Keratinocyte (primary cell): ENCODE results near the gene XPO1. TPM values are rescaled to one million over a fixed set of nuclear protein-coding genes. Genes with fewer than 3 reads are reported as not detected.

Source experiments
- DNase-seq: peaks from one replicate; pipeline ENCODE4 v3.0.0-alpha.2; 2011; ENCODE audit warnings: low read depth, missing footprints, low spot score
- FAIRE-seq: peaks from 2 replicates; lab custom pipeline; 2011; peaks lifted over from hg19 to GRCh38; lab: Jason Lieb, UNC
- H2AFZ ChIP-seq: 2 replicates; pipeline ENCODE4 v1.6.0; 2012; ENCODE audit warnings: low read length, control low read depth, inconsistent platforms; ENCODE audit not compliant: control insufficient read depth
- H3K27ac ChIP-seq: 2 replicates; pipeline ENCODE4 v1.5.1; 2011; ENCODE audit warnings: low read length; ENCODE audit not compliant: control insufficient read depth, insufficient read depth
- H3K27me3 ChIP-seq: 3 replicates; pipeline ENCODE4 v1.6.0; 2011; ENCODE audit warnings: low read length; ENCODE audit not compliant: control insufficient read depth, insufficient read depth; ENCODE audit errors: extremely low read depth
- H3K36me3 ChIP-seq, 2 experiments: 2 replicates in 1 of 2; 3 replicates in 1 of 2; pipeline ENCODE4 v1.5.1; 2011; ENCODE audit warnings: low read length in 2 of 2, mild to moderate bottlenecking in 1 of 2; ENCODE audit not compliant: control insufficient read depth in 2 of 2, insufficient read depth in 2 of 2; ENCODE audit errors: extremely low read depth in 1 of 2
- H3K4me1 ChIP-seq: 3 replicates; pipeline ENCODE4 v1.5.1; 2011; ENCODE audit warnings: low read length; ENCODE audit not compliant: control insufficient read depth, insufficient read depth; ENCODE audit errors: extremely low read depth
- H3K4me2 ChIP-seq: 3 replicates; pipeline ENCODE4 v1.6.0; 2011; ENCODE audit warnings: low read depth, low read length; ENCODE audit not compliant: control insufficient read depth, insufficient read depth; ENCODE audit errors: extremely low read depth
- H3K4me3 ChIP-seq, 3 experiments: fragments of 200-600 bp in 1 of 3; sonication (generic) in 1 of 3; 2 replicates in 2 of 3; 3 replicates in 1 of 3; pipeline ENCODE4 v1.5.1; 2011 to 2016; ENCODE audit warnings: low read length in 3 of 3, mild to moderate bottlenecking in 3 of 3, control low read depth in 2 of 3, inconsistent platforms in 1 of 3, low read depth in 1 of 3, mixed read lengths in 1 of 3, mixed run types in 1 of 3, moderate library complexity in 1 of 3; ENCODE audit not compliant: control insufficient read depth in 2 of 3, insufficient read depth in 2 of 3; ENCODE audit errors: extremely low read depth in 1 of 3
- H3K79me2 ChIP-seq: 2 replicates; pipeline ENCODE4 v1.6.0; 2012; ENCODE audit warnings: low read length; ENCODE audit not compliant: control insufficient read depth, insufficient read depth
- H3K9ac ChIP-seq: 3 replicates; pipeline ENCODE4 v1.6.0; 2011; ENCODE audit warnings: low read length; ENCODE audit not compliant: control insufficient read depth, insufficient read depth; ENCODE audit errors: extremely low read depth
- H3K9me1 ChIP-seq: 3 replicates; pipeline ENCODE4 v1.6.0; 2011; ENCODE audit warnings: low read length; ENCODE audit not compliant: control insufficient read depth, insufficient read depth; ENCODE audit errors: extremely low read depth
- H3K9me3 ChIP-seq: 2 replicates; pipeline ENCODE4 v1.5.1; 2012; ENCODE audit warnings: low read depth, low read length; ENCODE audit not compliant: control insufficient read depth
- H4K20me1 ChIP-seq: 3 replicates; pipeline ENCODE4 v1.6.0; 2011; ENCODE audit warnings: low read length; ENCODE audit not compliant: control insufficient read depth, insufficient read depth; ENCODE audit errors: extremely low read depth
- EZH2 ChIP-seq: IDR thresholded peaks from one replicate; pipeline ENCODE4 v1.6.1; 2012; ENCODE audit warnings: inconsistent platforms, mild to moderate bottlenecking, low read length, moderate library complexity
- dilution Hi-C: fragments of 300-500 bp; cut with MboI; formaldehyde crosslinking; loops from one replicate; pipeline ENCODE4 v1.7.0; 2020; ENCODE audit warnings: low sequenced_read_pairs; ENCODE audit not compliant: extremely low pct_ligation_motif_present
- polyA plus RNA-seq, 5 experiments: library from polyadenylated mRNA; depleted of rRNA in 3 of 5; stranded (reverse) in 3 of 5; stranded (forward) in 1 of 5; unstranded in 1 of 5; fragments of >200 nt; gene quantifications; 1 replicate in 1 of 5; 2 replicates in 3 of 5; 3 replicates in 1 of 5; pipeline versions ENCODE4 v1.2.1 to v1.2.3, GENCODE V29; 2011 to 2012; ENCODE audit warnings: missing spikeins in 2 of 5, low read depth in 1 of 5, low replicate concordance in 1 of 5
- TF ChIP-seq, protein P1 (sequence below), 3 experiments: IDR thresholded peaks in 1 of 3; conservative IDR thresholded peaks in 1 of 3; optimal IDR thresholded peaks in 1 of 3; 2 replicates in 2 of 3; 3 replicates in 1 of 3; pipeline versions ENCODE3 to v1.5.1; 2011; ENCODE audit warnings: low read length in 3 of 3, mild to moderate bottlenecking in 3 of 3, moderate library complexity in 2 of 3, control low read depth in 1 of 3, inconsistent platforms in 1 of 3; ENCODE audit not compliant: insufficient read depth in 2 of 3; ENCODE audit errors: extremely low read depth in 1 of 3

Gene XPO1
- polyA plus RNA-seq, 1 donor (not counting 4 experiments of a cell fraction or from before 2014, with no cell fraction given): 144 TPM

DNA sequence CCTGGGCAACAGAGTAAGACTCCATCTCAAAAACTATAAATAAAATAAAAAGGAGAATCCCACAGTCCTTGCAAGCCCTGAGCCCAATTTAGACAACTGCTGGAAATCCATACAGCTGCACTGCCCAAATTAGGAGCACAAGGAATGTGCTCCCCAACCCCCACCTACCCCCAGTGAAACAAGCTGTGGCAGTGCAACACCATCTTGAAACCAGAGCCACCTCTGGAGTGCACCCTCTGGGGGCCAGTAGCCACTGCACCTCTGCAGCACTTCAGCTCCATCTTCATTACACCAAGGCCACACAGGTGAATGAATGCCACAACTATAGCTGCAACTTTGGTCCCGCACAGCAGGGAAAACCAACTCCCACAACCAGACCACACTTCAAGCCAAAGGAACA is 104.5 kb downstream of the XPO1 start:
- Histone ChIP-seq H2AFZ (no peak overlapping the region), H4K20me1 (peaks cover 20% of the 10 kb centered on the region), H3K9me1 (no peaks in the 10 kb centered on the region), H3K79me2 (peaks cover 97% of the 10 kb centered on the region), H3K9me3 (no peaks in the 10 kb centered on the region), H3K9ac (no peak overlapping the region), H3K27me3 (no peaks in the 10 kb centered on the region), H3K4me1 (no peaks in the 10 kb centered on the region), H3K4me2 (no peak overlapping the region), H3K27ac (no peak overlapping the region), H3K4me3 (no peak overlapping the region), H3K36me3 (no peaks in the 10 kb centered on the region)
- FAIRE-seq: no peak
- no peak for TF ChIP-seq EZH2
- TF ChIP-seq, protein P1, sequence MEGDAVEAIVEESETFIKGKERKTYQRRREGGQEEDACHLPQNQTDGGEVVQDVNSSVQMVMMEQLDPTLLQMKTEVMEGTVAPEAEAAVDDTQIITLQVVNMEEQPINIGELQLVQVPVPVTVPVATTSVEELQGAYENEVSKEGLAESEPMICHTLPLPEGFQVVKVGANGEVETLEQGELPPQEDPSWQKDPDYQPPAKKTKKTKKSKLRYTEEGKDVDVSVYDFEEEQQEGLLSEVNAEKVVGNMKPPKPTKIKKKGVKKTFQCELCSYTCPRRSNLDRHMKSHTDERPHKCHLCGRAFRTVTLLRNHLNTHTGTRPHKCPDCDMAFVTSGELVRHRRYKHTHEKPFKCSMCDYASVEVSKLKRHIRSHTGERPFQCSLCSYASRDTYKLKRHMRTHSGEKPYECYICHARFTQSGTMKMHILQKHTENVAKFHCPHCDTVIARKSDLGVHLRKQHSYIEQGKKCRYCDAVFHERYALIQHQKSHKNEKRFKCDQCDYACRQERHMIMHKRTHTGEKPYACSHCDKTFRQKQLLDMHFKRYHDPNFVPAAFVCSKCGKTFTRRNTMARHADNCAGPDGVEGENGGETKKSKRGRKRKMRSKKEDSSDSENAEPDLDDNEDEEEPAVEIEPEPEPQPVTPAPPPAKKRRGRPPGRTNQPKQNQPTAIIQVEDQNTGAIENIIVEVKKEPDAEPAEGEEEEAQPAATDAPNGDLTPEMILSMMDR (optimal IDR thresholded peaks at IDR 0.05 in 1 of 3, IDR thresholded peaks at IDR 0.05 in 1 of 3, conservative IDR thresholded peaks at IDR 0.05 in 1 of 3; ENCODE audit: extremely low read depth in 1 of 3, insufficient read depth in 2 of 3, low read length in 3 of 3): no peak
- dilution Hi-C loops: no loop called here
- no peak for DNase-seq

DNA sequence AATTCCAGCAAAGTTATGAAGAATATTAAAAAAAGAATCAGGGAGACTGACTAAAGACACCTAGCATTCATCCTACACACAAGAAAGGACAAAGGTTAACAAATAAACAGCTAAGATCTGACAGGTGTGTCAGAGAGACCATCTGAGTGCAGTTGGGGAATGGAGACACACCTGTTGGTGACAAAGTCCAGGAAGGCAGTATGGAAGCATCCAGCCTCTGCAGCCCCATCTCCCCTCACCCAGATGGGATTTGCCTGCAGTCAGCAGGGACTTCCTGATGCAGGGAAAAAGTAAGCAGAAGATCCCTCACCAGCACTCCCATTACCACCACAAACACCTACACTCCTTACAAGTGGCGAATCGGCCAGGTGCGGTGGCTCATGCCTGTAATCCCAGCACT is 105.2 kb downstream of the XPO1 start:
- no peaks in the 10 kb centered on the region for H3K9me3 ChIP-seq
- no peaks in the 10 kb centered on the region for H3K9me1 ChIP-seq
- H3K4me3 ChIP-seq: no peak overlapping the region
- TF ChIP-seq, protein P1 (optimal IDR thresholded peaks at IDR 0.05 in 1 of 3, IDR thresholded peaks at IDR 0.05 in 1 of 3, conservative IDR thresholded peaks at IDR 0.05 in 1 of 3; ENCODE audit: extremely low read depth in 1 of 3, insufficient read depth in 2 of 3, low read length in 3 of 3): no peak
- no peak for TF ChIP-seq EZH2
- H2AFZ ChIP-seq: no peak overlapping the region
- no peak overlapping the region for H3K9ac ChIP-seq
- H4K20me1 ChIP-seq: peaks cover 20% of the 10 kb centered on the region
- no peaks in the 10 kb centered on the region for H3K36me3 ChIP-seq
- no peaks in the 10 kb centered on the region for H3K27me3 ChIP-seq
- no peaks in the 10 kb centered on the region for H3K4me1 ChIP-seq
- H3K79me2 ChIP-seq: peaks cover 97% of the 10 kb centered on the region
- dilution Hi-C loops: no loop called here
- FAIRE-seq (no peak), DNase-seq (no peak)
- H3K27ac ChIP-seq: no peak overlapping the region
- no peak overlapping the region for H3K4me2 ChIP-seq
